Stimulated activated naive CD4-positive, alpha-beta T cell treated with Interleukin-2 at 50 U/mL for 16 hours (primary cell): Measurements from ENCODE around the gene PRR14.
"Not testable (repeated sequence)": the region's sequence is repeated elsewhere in the genome, so short reads cannot be mapped to it uniquely, and the experiment has no call there.

Source experiments
- DNase-seq: peaks from one replicate; lab custom pipeline; 2025; lab: John Stamatoyannopoulos, UW

Gene PRR14

GRCh38 chr16:30692396-30693064 lies 41.8 kb downstream of the PRR14 start:
- DNase-seq, result no peak

GRCh38 chr16:30694926-30695693 lies 44.4 kb downstream of the PRR14 start:
- no peak for DNase-seq

DNA sequence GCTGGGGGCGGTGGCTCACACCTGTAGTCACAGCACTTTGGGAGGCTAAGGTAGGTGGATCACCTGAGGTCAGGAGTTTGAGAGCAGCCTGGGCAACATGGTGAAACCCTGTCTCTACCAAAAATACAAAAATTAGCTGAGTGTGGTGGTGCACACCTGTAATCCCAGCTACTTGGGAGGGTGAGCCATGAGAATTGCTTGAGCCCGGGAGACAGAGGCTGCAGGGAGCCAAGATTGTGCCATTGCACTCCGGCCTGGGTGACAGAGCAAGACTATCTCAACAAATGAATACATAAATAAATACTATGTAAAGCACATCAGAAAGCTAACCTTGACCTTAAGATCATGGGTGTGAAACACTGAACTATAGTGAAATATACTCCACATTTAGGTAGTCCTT lies 45.9 kb downstream of the PRR14 start:
- DNase-seq, result not testable (repeated sequence)

GRCh38 chr16:30697264-30698138 lies 46.7 kb downstream of the PRR14 start:
- DNase-seq, result no peak

GRCh38 chr16:30698139-30698815 lies 47.5 kb downstream of the PRR14 start:
- peak; percentile 98 for DNase-seq

DNA sequence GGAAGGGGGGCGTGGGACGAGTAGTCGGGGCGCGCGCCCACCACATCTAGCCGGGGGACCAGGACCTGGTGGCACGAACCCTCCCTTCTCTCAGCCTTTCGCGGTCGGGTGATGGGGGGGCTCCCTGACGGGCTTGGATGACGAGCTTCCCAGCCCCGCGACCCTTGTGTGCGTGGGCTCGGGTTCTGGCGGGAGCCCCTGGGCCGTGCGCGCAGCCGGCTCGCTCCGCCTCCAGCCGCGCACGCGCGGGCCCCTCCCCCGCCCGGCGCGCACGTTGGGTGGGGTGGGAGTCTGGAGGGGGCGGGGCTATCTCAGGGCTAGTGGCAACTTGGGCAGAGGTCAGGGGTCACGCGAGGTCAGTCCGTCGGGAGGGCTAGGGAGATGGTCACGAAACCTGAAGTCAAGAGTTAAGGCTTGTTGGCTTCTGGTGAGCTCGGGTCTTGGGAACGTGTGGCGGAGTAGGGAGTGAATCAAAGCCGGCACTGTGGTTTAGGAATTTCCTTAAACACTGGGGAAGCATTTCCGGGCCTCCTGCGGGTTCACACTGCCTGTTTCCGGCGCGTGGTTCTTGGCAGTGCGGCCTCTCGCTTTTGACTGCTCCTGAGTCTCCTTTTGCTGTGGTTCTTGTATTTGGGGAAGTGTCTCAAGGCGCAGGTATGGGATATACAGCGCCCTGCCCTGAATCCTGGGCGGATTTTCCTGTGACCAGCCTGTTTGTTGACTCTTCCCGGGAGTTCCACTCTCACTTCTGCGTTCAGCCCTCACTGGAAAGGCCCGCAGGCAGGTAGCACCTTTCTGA lies 48.3 kb downstream of the PRR14 start, which contains the start of gene SRCAP:
Gene SRCAP (plus strand): TSS at position 356 of the 799 bp plus-strand sequence. CDS start 1,654 bp downstream, outside the sequence.
- DNase-seq, result peak; percentile 79

DNA sequence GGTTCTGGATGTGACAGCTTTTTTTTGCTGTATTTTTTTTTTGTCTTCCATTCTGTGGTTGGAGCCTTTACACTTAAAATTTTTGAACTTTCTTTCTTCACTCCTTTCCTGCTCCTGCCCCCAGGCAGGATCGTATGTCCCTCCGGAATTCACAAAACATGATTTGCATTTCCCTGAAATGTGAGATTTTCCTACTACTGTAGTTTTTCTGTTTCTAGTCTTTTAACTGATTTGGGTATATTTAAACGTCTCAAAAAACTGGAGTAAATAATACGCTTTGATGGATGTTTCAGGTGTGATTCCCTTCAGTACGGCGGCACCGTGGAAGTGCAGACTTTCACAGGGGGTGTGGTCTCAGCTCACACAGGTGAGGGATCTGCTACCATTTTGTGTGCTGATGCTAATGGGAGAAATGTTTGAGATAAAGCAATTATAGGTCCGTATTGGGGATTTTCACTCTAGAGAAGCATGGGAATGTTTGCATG lies 48.9 kb downstream of the PRR14 start:
- no peak for DNase-seq

DNA sequence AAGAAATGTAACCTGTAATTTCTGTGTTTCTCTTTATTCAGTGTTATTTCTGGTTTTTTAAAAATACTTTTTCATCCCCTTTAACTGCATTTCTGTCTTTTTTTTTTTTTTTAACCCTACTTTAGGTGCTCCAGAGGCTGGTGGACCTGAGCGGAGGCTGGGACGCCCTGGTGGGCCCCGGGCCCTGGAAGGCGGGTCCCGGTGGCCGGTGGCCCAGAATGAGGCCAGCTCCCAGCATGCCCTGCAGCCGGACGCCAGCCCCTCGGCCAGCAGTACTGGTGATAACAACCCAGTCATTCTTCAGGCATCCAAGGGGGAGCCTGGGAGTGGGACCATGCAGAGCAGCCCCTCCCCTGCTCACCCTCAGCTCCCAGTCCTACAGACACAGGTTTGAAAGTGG lies 49.7 kb downstream of the PRR14 start:
- DNase-seq, result no peak

GRCh38 chr16:30700971-30701370 lies 50.2 kb downstream of the PRR14 start:
- DNase-seq, result no peak

GRCh38 chr16:30703071-30703470 lies 52.3 kb downstream of the PRR14 start:
- not testable (repeated sequence) for DNase-seq

DNA sequence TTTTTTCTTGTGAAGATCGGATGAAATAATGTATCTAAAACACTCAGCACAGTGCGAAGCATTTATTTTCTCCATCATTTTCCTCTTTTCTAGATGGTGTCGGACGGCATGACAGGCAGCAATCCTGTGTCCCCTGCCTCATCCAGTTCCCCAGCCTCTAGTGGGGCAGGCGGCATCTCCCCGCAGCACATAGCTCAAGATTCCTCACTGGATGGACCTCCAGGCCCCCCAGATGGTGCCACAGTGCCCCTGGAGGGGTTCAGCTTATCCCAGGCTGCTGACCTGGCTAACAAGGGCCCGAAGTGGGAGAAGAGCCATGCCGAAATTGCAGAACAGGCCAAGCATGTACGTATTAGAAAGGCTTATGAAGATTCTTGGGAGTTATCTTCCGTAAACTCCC lies 53.2 kb downstream of the PRR14 start:
- no peak for DNase-seq
